NCI-H2029 (cell line): ENCODE results near the gene PRRX2.
A peak's percentile ranks its signal among the peaks of the same experiment; 100 is the strongest.

ENCODE experiments used
- DNase-seq: peaks from one replicate; lab custom pipeline; 2025; lab: John Stamatoyannopoulos, UW

The PRRX2 gene

DNA sequence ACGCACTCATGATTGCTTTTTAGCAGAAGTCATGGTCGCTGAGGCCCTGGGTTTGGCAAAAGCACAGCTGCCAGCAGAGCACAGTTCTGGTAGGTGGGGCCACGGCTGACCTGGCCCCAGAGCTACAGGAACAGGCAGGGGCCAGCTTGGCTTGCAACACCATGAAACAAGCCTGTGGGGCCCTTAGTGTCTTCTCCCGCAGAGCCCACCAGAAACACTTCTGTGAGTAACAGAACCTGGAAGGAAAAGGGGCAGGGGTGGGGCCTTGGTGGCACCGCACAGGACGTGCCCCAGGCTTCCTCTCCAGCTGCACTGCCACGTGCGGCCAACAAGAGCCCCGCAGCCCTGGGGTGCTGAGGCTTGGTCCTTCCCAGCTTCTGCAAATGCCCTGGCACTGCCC lies 28.3 kb upstream of the PRRX2 start:
- DNase-seq: no peak

DNA sequence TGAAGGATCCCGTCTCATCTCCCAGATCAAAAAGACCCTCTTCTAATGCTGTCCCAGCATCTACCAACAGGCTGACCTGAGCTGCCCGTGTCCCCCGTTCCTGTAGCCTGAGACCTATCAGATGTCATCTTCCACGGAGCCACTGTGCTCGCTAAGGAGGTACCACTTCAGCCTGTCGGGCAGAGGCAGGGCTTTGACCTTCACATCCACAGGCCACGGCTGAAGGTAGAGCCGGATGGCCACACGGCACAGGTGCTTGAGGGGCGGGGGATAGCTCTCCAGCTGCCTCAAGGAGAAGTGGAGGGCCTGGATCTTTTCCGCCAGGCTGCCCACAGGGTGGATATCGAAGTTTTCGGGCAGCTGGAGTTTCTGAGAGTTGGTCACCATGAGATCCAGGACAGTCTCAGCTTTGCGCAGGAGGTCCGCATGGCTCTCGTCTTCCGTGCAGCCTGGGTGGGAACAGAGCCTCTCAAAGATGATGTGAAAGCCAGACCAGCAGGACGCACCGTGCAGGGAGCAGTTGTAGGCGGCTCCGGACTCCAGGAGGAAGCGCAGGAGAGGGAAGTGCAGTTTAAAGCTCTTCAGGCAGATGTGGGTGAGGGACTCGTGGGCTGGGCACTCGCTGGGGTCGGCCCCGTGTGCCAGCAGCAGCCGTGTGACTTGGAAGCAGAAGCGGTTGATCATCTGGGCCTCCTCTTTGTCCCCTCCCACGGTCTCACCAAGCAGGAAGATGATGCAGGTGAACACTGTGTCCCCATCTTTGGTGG lies 27.6 kb upstream of the PRRX2 start:
- no peak for DNase-seq

- no peak for DNase-seq
Observed at GRCh38 chr9:129639034-129639630, 26.3 kb upstream of the PRRX2 start.

DNA sequence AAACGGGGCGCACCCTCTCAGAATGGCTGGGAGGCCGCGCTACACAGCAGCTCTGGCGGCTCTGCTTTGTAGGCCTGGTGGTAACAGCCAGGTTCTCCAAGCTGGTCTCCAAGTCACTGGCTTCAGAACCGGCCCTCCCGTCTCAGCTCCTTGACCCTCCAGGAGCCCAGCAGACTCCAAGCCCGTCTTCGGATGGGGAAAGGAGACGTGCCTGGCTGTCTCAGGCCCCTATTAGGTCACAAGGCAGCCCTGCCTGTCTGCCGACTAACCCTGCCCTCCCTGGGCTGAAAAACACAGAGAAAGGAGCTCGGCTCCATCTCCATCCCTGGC lies 25.7 kb upstream of the PRRX2 start:
- DNase-seq: no peak

- DNase-seq: no peak
Observed at GRCh38 chr9:129640086-129640870, 25.2 kb upstream of the PRRX2 start.

GRCh38 chr9:129640871-129641749 lies 24.3 kb upstream of the PRRX2 start:
- no peak for DNase-seq

- peak; percentile 88 for DNase-seq
Observed at GRCh38 chr9:129641750-129642585, 23.5 kb upstream of the PRRX2 start, which contains the start of gene ASB6. Gene ASB6 (minus strand): TSS chr9:129642151. CDS start chr9:129641999, 152 bp downstream.

- DNase-seq: no peak
Observed at GRCh38 chr9:129643706-129644105, 21.7 kb upstream of the PRRX2 start.

DNA sequence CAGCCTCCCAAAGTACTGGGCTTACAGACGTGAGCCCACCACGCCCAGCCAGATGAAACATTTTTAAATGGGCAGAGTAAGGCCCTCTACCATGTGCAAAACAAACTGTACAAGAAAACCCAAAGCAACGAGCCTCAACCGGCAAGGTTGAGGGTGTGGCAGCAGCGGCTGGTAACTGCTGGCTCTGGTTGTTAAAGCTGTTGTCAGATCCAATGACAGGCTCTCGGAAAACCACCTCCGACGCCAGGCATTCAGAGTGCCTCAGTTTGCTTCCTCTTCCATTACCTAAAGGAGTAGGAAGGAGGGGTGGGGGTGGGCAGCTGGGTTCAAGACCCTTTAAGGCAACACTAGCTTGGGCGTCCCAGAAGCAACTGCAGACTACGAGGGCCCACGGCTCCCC lies 21.1 kb upstream of the PRRX2 start:
- no peak for DNase-seq

- DNase-seq: no peak
Observed at GRCh38 chr9:129644902-129645301, 20.5 kb upstream of the PRRX2 start.

- DNase-seq: no peak
Observed at GRCh38 chr9:129646252-129646651, 19.2 kb upstream of the PRRX2 start.

DNA sequence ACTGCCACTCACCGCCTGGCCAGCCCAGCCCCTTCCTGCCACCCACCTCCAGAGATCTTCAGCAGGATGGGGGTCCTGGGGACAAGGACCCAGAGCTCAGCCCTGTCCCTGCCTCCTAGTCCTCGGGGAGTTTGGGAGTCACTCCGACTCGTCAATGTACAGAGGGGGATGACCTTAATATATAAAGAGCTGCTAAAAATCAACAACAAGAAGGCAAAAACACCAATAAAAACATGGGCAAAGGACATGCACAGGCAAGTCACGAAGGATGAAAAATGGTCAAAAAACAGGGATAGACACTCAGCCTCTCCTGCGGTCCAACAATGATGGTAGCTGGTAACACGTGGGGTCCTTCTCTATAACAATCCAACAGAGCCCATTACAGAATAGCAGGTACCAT lies 18.8 kb upstream of the PRRX2 start:
- DNase-seq: no peak

DNA sequence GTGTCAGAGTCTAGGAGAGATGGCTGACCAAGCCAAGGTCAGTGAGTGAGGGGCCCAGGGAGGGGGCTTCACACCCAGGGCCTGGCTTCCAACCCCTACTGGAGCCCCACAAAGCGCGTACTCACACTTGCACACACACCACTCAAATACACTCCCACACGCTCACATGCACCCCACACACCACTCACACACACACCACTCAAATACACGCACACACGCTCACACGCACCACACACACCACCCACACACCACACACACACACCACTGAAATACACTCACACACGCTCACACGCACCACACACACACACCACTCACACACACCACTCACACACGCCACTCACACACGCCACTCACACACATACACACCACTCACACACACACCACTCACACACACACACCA lies 17.8 kb upstream of the PRRX2 start:
- no peak for DNase-seq

- DNase-seq: no peak
Observed at GRCh38 chr9:129648092-129648763, 17.2 kb upstream of the PRRX2 start.

GRCh38 chr9:129648764-129649115 lies 16.7 kb upstream of the PRRX2 start:
- no peak for DNase-seq

GRCh38 chr9:129649726-129650679 lies 15.4 kb upstream of the PRRX2 start:
- no peak for DNase-seq

DNA sequence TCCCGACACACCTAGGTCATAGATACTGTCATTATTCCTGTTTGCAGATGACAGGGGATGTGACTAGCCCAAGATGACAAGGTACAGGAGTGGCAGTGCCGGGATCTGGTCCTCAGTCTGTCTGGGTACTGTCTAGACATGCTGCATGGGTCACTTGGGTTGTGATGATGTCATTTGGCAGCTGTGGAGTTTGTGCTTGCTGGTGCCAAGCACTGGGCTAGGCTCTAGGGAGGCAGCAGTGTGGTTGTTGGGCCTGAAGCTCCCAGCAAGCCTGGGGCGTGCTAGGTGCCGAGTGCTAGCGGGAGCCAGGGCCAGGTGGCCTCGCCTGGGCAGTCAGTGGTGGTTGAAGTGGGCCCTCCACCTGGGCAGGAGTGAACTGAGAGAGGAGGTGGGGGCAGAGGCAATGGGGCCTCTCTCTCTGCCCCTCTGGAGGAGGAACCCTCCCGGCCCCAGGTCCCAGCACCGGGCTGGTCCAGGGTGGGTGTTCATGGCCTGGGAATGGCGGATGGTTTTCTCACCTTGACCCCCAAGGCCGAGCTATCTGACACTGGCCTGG lies 14.7 kb upstream of the PRRX2 start:
- no peak for DNase-seq

GRCh38 chr9:129653823-129654553 lies 11.5 kb upstream of the PRRX2 start:
- DNase-seq: no peak
